ENCODE data around the gene PLEKHM2.

The PLEKHM2 gene

GRCh38 chr1:15764269-15764764 lies 80.2 kb downstream of the PLEKHM2 start:
- DNase-seq: no peak

GRCh38 chr1:15764890-15765289 lies 80.8 kb downstream of the PLEKHM2 start:
- no peak for DNase-seq

GRCh38 chr1:15765495-15766194 lies 81.5 kb downstream of the PLEKHM2 start:
- DNase-seq: no peak

- DNase-seq: no peak
Measured at GRCh38 chr1:15767941-15768340, 83.8 kb downstream of the PLEKHM2 start.

- no peak for DNase-seq
Measured at GRCh38 chr1:15768388-15768787, 84.3 kb downstream of the PLEKHM2 start.

- DNase-seq: no peak
Measured at GRCh38 chr1:15770313-15770962, 86.3 kb downstream of the PLEKHM2 start.

- no peak for DNase-seq
Measured at GRCh38 chr1:15771836-15772515, 87.9 kb downstream of the PLEKHM2 start.

GRCh38 chr1:15775706-15776105 lies 91.6 kb downstream of the PLEKHM2 start:
- DNase-seq: no peak

GRCh38 chr1:15777909-15778707 lies 94.0 kb downstream of the PLEKHM2 start:
- no peak for DNase-seq
